ENCODE data around the gene OLIG3. TPM values are rescaled to one million over a fixed set of nuclear protein-coding genes. Genes with fewer than 3 reads are reported as not detected.

OLIG3 gene
- total RNA-seq, 1 experiment from 2014 or later, result 5.4 TPM

DNA sequence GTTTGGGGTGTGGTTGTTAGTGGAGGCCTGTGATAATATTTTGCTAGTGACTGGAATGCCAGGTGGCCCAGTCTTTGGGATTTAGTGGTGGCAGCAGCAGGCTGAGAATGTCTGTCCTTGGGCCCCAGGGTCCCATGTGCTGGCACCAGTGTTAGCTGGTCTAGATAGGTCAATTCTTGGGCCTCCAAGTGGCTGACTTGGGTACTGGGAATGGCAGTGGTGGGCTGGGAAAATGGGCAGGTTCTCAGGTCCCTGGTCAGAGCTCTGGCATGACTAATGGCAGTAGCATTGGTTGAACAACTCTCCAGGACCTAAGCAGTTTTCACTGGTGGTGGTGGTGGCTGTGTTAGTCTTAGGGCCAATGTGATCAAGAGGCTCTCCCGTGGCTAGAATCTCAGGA, 50.3 kb downstream of the OLIG3 start:
- H3K27ac Mint-ChIP-seq, result no peak overlapping the region
- H3K36me3 Mint-ChIP-seq, result peaks cover 3% of the 10 kb centered on the region; the same call in 1 of the 2 replicates
- CTCF ChIA-PET, result interaction anchor here (1.2 kb wide), 1 partner anchor 350 kb away, joined by 3 read pairs; no protein-coding TSS in a partner anchor
- DNase-seq (ENCODE audit: low spot score) (peak; percentile 13), ATAC-seq (peak; percentile 85)
- POLR2A ChIA-PET, result no interaction called here
- no peak for TF ChIP-seq ATF1 (CRISPR knock-in tag; IDR thresholded peaks at IDR 0.05)
- no peak for TF ChIP-seq ZBTB43 (CRISPR knock-in tag; IDR thresholded peaks at IDR 0.05)
- no peak for TF ChIP-seq AFF4 (CRISPR knock-in tag; IDR thresholded peaks at IDR 0.05; ENCODE audit: borderline replicate concordance)
- no peaks in the 10 kb centered on the region; the same call in 1 of the 2 replicates for H3K27me3 Mint-ChIP-seq (ENCODE audit: low read depth)
- no peak overlapping the region for H3K4me3 Mint-ChIP-seq
- H3K9me3 Mint-ChIP-seq, result peaks cover 20% of the 10 kb centered on the region
- H3K4me1 Mint-ChIP-seq, result no peaks in the 10 kb centered on the region

Data from WTC11 (cell line).